OCI-LY7 (cell line): ENCODE data around the gene MC3R. TPM values are rescaled to one million over a fixed set of nuclear protein-coding genes. Genes with fewer than 3 reads are reported as not detected.

Experiments used
- BruUV-seq: library from RNA; stranded (reverse); fragments of 400-500 nt; replicated peaks from 2 replicates; lab custom pipeline; 2021; lab: Mats Ljungman, UMichigan
- CTCF ChIA-PET: fragments of 300-600 bp; sonication (Branson Sonifier 250); formaldehyde crosslinking; loops from one replicate; lab custom pipeline; 2022; ENCODE audit warnings: antibody characterized with exemption; ENCODE audit not compliant: unreplicated experiment; lab: Charles Lee
- POLR2A ChIA-PET: fragments of 300-600 bp; sonication (Branson Sonifier 250); formaldehyde crosslinking; loops from one replicate; lab custom pipeline; 2022; ENCODE audit warnings: antibody characterized with exemption; lab: Charles Lee
- DNase-seq: peaks from one replicate; pipeline ENCODE4 v3.0.0-alpha.2; 2015; ENCODE audit warnings: low spot score
- H2AFZ ChIP-seq: fragments of 200-600 bp; sonication (generic), shearing (Covaris generic); 2 replicates; pipeline ENCODE4 v1.6.1; 2014; ENCODE audit warnings: mild to moderate bottlenecking, antibody characterized with exemption, low read length, moderate library complexity
- H3K27ac ChIP-seq: fragments of 200-600 bp; sonication (generic); 2 replicates; pipeline ENCODE4 v1.5.1; 2014; ENCODE audit warnings: mixed run types, low read depth, mild to moderate bottlenecking, moderate library complexity, low read length, inconsistent platforms; ENCODE audit not compliant: poor library complexity, severe bottlenecking
- H3K36me3 ChIP-seq: fragments of 200-600 bp; sonication (generic); 2 replicates; pipeline ENCODE4 v1.6.1; 2014; ENCODE audit warnings: mild to moderate bottlenecking, antibody characterized with exemption, low read length, moderate library complexity, mixed read lengths; ENCODE audit not compliant: insufficient read depth
- H3K4me1 ChIP-seq: fragments of 200-600 bp; sonication (generic); 2 replicates; pipeline ENCODE4 v1.5.1; 2014; ENCODE audit warnings: mild to moderate bottlenecking, low read length; ENCODE audit not compliant: insufficient read depth, poor library complexity, severe bottlenecking
- H3K4me2 ChIP-seq: fragments of 200-600 bp; sonication (generic); 2 replicates; pipeline ENCODE4 v1.6.1; 2014; ENCODE audit warnings: mild to moderate bottlenecking, low read length
- H3K4me3 ChIP-seq: fragments of 200-600 bp; sonication (generic); 2 replicates; pipeline ENCODE4 v1.5.1; 2014; ENCODE audit warnings: mild to moderate bottlenecking, low read depth, low read length; ENCODE audit not compliant: poor library complexity, severe bottlenecking
- H3K79me2 ChIP-seq: fragments of 200-600 bp; sonication (generic); 2 replicates; pipeline ENCODE4 v1.6.1; 2016; ENCODE audit warnings: low read depth, mild to moderate bottlenecking, low read length, moderate library complexity, mixed read lengths; ENCODE audit not compliant: insufficient read depth
- H3K9me2 ChIP-seq: fragments of 200-600 bp; sonication (generic); 2 replicates; pipeline ENCODE4 v1.6.1; 2016; ENCODE audit warnings: mild to moderate bottlenecking, low read length, mixed read lengths; ENCODE audit not compliant: insufficient read depth
- H3K9me3 ChIP-seq: fragments of 200-600 bp; sonication (generic); 2 replicates; pipeline ENCODE4 v1.6.1; 2014; ENCODE audit warnings: mild to moderate bottlenecking, mixed run types, low read length, mixed read lengths
- H4K20me1 ChIP-seq: fragments of 200-600 bp; sonication (generic); 2 replicates; pipeline ENCODE4 v1.6.1; 2014; ENCODE audit warnings: mild to moderate bottlenecking, antibody characterized with exemption, low read length, moderate library complexity, mixed read lengths; ENCODE audit not compliant: insufficient read depth
- CTCF ChIP-seq: fragments of 200-600 bp; sonication (generic); conservative IDR thresholded peaks from 2 replicates; pipeline ENCODE4 v1.5.1; 2014; ENCODE audit warnings: mild to moderate bottlenecking, antibody characterized with exemption, low read length, moderate library complexity, mixed read lengths
- EZH2phosphoT487 ChIP-seq: fragments of 200-600 bp; sonication (generic); IDR thresholded peaks from 2 replicates; pipeline ENCODE4 v1.6.1; 2018; ENCODE audit warnings: low read depth, borderline replicate concordance, mild to moderate bottlenecking, mixed run types, antibody characterized with exemption, low read length, moderate library complexity, mixed read lengths
- intact Hi-C: fragments of 100-400 bp; cut with micrococcal nuclease; formaldehyde crosslinking; loops from one replicate; pipeline ENCODE4 v1.10.0; 2022; ENCODE audit not compliant: unreplicated experiment
- total RNA-seq, 2 experiments: library from RNA; depleted of rRNA in 1 of 2; stranded (reverse); fragments of >200 nt in 1 of 2; shearing (Covaris generic) in 1 of 2; gene quantifications; 2 replicates each; pipeline ENCODE4 v1.2.3, GENCODE V29; 2014 to 2022

MC3R gene
- total RNA-seq, 2 experiments from 2014 or later = not detected

- CTCF ChIA-PET = no interaction called here
- Histone ChIP-seq H3K27ac (no peak overlapping the region), H3K36me3 (no peaks in the 10 kb centered on the region)
Observed at GRCh38 chr20:56274156-56274555, 25.6 kb downstream of the MC3R start.

GRCh38 chr20:56278196-56278595, 29.7 kb downstream of the MC3R start:
- Histone ChIP-seq H3K4me1 (no peaks in the 10 kb centered on the region), H3K9me3 (no peaks in the 10 kb centered on the region), H3K4me3 (no peak overlapping the region), H2AFZ (no peak overlapping the region), H3K4me2 (no peak overlapping the region), H3K27ac (no peak overlapping the region), H3K79me2 (no peaks in the 10 kb centered on the region), H4K20me1 (no peaks in the 10 kb centered on the region), H3K9me2 (no peaks in the 10 kb centered on the region), H3K36me3 (no peaks in the 10 kb centered on the region)
- POLR2A ChIA-PET = interaction anchor here (0.5 kb wide), 1 partner anchor 140 kb away, joined by 3 read pairs; no protein-coding TSS in a partner anchor
- DNase-seq = no peak
- intact Hi-C loops = no loop called here
- CTCF ChIA-PET = no interaction called here
- no TSS peak for BruUV-seq
- TF ChIP-seq EZH2phosphoT487 (no peak), CTCF (no peak)

More at GRCh38 chr20:56274156-56274555, 25.6 kb downstream of the MC3R start:
- no peaks in the 10 kb centered on the region for H3K9me3 ChIP-seq
- POLR2A ChIA-PET = no interaction called here
- intact Hi-C loops = no loop called here
- BruUV-seq = no TSS peak
- no peak for DNase-seq
- TF ChIP-seq EZH2phosphoT487 = no peak
- TF ChIP-seq CTCF = no peak
- no peaks in the 10 kb centered on the region for H4K20me1 ChIP-seq
- H2AFZ ChIP-seq = no peak overlapping the region
- H3K79me2 ChIP-seq = no peaks in the 10 kb centered on the region
- H3K4me3 ChIP-seq = no peak overlapping the region
- no peak overlapping the region for H3K4me2 ChIP-seq
- no peaks in the 10 kb centered on the region for H3K4me1 ChIP-seq
- no peaks in the 10 kb centered on the region for H3K9me2 ChIP-seq

- H3K4me1 ChIP-seq = no peaks in the 10 kb centered on the region
- no peak overlapping the region for H3K27ac ChIP-seq
- ChIA-PET CTCF (no interaction called here), POLR2A (no interaction called here)
- BruUV-seq = no TSS peak
- no peaks in the 10 kb centered on the region for H4K20me1 ChIP-seq
- no peak for DNase-seq
- H3K36me3 ChIP-seq = no peaks in the 10 kb centered on the region
- H2AFZ ChIP-seq = no peak overlapping the region
- H3K4me3 ChIP-seq = no peak overlapping the region
- intact Hi-C loops = no loop called here
- no peaks in the 10 kb centered on the region for H3K9me3 ChIP-seq
- no peaks in the 10 kb centered on the region for H3K79me2 ChIP-seq
- no peaks in the 10 kb centered on the region for H3K9me2 ChIP-seq
- H3K4me2 ChIP-seq = no peak overlapping the region
- TF ChIP-seq EZH2phosphoT487 = no peak
- TF ChIP-seq CTCF = no peak
Observed at GRCh38 chr20:56285496-56285895, 37.0 kb downstream of the MC3R start.
